Measurements from ENCODE around the gene DPP6. TPM values are rescaled to one million over a fixed set of nuclear protein-coding genes. Genes with fewer than 3 reads are reported as not detected.

Gene DPP6
- total RNA-seq, 1 experiment from 2014 or later, result not detected

DNA sequence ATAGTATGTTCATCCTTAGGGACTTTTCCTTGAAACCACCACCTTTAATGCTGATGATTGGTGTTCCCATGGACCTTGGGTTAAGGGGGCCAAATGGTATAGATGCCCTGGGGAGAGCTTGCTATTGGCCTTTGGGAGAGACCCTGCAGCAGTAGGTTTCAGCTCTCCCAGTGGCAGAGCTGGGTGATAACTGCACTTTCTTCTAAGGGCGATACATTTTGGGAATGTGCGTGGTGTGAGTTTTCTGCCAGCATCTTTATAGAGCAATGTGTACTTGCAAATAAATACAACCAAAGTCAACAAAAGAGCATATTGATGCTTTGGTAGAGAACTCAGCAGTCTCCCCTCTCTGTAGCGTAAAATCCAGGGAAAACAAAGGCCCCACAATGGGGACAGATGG lies 546.7 kb downstream of the DPP6 start:
- Mint-ChIP-seq H3K4me3 (no peak overlapping the region), H3K27me3 (ENCODE audit: low read depth) (peaks cover 13% of the 10 kb centered on the region), H3K4me1 (no peaks in the 10 kb centered on the region), H3K36me3 (peaks cover 64% of the 10 kb centered on the region), H3K9me3 (peaks cover 67% of the 10 kb centered on the region), H3K27ac (no peak overlapping the region)
- ChIA-PET CTCF (no interaction called here), POLR2A (no interaction called here)
- ATAC-seq, result no peak
- no peak for DNase-seq (ENCODE audit: low spot score)
- TF ChIP-seq, protein P1, sequence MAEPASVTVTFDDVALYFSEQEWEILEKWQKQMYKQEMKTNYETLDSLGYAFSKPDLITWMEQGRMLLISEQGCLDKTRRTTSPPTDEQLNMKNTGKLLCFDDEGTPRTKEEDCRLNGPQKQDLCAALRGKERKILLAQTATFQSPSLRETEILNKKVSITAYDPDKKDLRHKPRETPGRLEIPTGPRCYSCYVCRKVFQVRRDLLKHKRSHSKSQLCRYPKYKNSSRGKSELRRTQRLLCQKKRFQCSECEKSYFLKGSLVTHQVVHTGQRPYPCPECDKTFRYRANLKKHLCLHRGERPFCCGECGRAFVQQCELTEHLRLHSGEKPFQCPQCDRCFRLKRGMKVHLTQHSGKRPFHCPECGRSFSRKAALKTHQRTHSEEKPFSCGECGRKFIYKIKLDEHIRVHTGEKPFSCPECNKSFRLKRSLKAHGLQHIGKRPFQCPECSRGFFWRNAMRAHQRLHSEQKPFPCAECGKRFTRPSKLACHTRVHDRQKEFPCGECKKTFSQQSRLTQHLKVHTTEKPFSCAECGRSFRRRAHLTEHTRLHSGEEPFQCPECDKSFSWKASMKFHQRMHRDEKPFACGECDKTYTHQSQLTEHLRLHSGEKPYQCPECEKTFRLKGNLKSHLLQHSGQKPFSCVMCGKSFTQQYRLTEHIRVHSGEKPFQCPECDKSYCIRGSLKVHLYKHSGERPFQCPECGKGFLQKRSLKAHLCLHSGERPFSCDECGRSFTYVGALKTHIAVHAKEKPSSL (CRISPR knock-in tag; conservative IDR thresholded peaks at IDR 0.05), result no peak
- no peak for TF ChIP-seq CBFB (CRISPR knock-in tag; IDR thresholded peaks at IDR 0.05; ENCODE audit: low read depth)
- no peak for TF ChIP-seq ZNF121 (CRISPR knock-in tag; IDR thresholded peaks at IDR 0.05)
- TF ChIP-seq NR1H2 (CRISPR knock-in tag; IDR thresholded peaks at IDR 0.05), result no peak
- TF ChIP-seq PRRX2 (CRISPR knock-in tag; IDR thresholded peaks at IDR 0.05), result no peak
- no peak for TF ChIP-seq PREB (CRISPR knock-in tag; IDR thresholded peaks at IDR 0.05; ENCODE audit: borderline replicate concordance)
- TF ChIP-seq ZNF396 (CRISPR knock-in tag; IDR thresholded peaks at IDR 0.05; ENCODE audit: borderline replicate concordance), result no peak
- TF ChIP-seq, protein P2, sequence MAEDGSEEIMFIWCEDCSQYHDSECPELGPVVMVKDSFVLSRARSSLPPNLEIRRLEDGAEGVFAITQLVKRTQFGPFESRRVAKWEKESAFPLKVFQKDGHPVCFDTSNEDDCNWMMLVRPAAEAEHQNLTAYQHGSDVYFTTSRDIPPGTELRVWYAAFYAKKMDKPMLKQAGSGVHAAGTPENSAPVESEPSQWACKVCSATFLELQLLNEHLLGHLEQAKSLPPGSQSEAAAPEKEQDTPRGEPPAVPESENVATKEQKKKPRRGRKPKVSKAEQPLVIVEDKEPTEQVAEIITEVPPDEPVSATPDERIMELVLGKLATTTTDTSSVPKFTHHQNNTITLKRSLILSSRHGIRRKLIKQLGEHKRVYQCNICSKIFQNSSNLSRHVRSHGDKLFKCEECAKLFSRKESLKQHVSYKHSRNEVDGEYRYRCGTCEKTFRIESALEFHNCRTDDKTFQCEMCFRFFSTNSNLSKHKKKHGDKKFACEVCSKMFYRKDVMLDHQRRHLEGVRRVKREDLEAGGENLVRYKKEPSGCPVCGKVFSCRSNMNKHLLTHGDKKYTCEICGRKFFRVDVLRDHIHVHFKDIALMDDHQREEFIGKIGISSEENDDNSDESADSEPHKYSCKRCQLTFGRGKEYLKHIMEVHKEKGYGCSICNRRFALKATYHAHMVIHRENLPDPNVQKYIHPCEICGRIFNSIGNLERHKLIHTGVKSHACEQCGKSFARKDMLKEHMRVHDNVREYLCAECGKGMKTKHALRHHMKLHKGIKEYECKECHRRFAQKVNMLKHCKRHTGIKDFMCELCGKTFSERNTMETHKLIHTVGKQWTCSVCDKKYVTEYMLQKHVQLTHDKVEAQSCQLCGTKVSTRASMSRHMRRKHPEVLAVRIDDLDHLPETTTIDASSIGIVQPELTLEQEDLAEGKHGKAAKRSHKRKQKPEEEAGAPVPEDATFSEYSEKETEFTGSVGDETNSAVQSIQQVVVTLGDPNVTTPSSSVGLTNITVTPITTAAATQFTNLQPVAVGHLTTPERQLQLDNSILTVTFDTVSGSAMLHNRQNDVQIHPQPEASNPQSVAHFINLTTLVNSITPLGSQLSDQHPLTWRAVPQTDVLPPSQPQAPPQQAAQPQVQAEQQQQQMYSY (CRISPR knock-in tag; IDR thresholded peaks at IDR 0.05), result no peak
- TF ChIP-seq, protein P3, sequence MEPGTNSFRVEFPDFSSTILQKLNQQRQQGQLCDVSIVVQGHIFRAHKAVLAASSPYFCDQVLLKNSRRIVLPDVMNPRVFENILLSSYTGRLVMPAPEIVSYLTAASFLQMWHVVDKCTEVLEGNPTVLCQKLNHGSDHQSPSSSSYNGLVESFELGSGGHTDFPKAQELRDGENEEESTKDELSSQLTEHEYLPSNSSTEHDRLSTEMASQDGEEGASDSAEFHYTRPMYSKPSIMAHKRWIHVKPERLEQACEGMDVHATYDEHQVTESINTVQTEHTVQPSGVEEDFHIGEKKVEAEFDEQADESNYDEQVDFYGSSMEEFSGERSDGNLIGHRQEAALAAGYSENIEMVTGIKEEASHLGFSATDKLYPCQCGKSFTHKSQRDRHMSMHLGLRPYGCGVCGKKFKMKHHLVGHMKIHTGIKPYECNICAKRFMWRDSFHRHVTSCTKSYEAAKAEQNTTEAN (CRISPR knock-in tag; IDR thresholded peaks at IDR 0.05), result no peak
- TF ChIP-seq IRF1 (CRISPR knock-in tag; IDR thresholded peaks at IDR 0.05), result no peak
- TF ChIP-seq NFE2L1 (CRISPR knock-in tag; IDR thresholded peaks at IDR 0.05), result no peak
- TF ChIP-seq, protein P4, sequence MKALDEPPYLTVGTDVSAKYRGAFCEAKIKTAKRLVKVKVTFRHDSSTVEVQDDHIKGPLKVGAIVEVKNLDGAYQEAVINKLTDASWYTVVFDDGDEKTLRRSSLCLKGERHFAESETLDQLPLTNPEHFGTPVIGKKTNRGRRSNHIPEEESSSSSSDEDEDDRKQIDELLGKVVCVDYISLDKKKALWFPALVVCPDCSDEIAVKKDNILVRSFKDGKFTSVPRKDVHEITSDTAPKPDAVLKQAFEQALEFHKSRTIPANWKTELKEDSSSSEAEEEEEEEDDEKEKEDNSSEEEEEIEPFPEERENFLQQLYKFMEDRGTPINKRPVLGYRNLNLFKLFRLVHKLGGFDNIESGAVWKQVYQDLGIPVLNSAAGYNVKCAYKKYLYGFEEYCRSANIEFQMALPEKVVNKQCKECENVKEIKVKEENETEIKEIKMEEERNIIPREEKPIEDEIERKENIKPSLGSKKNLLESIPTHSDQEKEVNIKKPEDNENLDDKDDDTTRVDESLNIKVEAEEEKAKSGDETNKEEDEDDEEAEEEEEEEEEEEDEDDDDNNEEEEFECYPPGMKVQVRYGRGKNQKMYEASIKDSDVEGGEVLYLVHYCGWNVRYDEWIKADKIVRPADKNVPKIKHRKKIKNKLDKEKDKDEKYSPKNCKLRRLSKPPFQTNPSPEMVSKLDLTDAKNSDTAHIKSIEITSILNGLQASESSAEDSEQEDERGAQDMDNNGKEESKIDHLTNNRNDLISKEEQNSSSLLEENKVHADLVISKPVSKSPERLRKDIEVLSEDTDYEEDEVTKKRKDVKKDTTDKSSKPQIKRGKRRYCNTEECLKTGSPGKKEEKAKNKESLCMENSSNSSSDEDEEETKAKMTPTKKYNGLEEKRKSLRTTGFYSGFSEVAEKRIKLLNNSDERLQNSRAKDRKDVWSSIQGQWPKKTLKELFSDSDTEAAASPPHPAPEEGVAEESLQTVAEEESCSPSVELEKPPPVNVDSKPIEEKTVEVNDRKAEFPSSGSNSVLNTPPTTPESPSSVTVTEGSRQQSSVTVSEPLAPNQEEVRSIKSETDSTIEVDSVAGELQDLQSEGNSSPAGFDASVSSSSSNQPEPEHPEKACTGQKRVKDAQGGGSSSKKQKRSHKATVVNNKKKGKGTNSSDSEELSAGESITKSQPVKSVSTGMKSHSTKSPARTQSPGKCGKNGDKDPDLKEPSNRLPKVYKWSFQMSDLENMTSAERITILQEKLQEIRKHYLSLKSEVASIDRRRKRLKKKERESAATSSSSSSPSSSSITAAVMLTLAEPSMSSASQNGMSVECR (CRISPR knock-in tag; IDR thresholded peaks at IDR 0.05; ENCODE audit: borderline replicate concordance), result no peak
- TF ChIP-seq NFATC4 (CRISPR knock-in tag; IDR thresholded peaks at IDR 0.05), result no peak
- TF ChIP-seq CREM (CRISPR knock-in tag; IDR thresholded peaks at IDR 0.05), result no peak
